Right lobe of liver (tissue), 6 donors: ENCODE data around the gene MMAB. TPM values are rescaled to one million over a fixed set of nuclear protein-coding genes. Genes with fewer than 3 reads are reported as not detected.

Experiments
- ATAC-seq, 4 donors: fragments of 200-7000 bp; cut with Tn5 transposase; one replicate each; pipeline ENCODE4 v1.9.1; 2020; ENCODE audit warnings: mild to moderate bottlenecking in 4 of 4, moderate library complexity in 4 of 4
- DNase-seq, 3 donors: peaks; one replicate each; pipeline ENCODE4 v3.0.0-alpha.2; 2020
- H3K27ac ChIP-seq, 3 donors: fragments of 200-600 bp; one replicate each; pipeline ENCODE4 v1.8.0; 2022
- H3K27me3 ChIP-seq, 2 donors: fragments of 200-600 bp; one replicate each; pipeline ENCODE4 v1.8.0; 2022
- H3K36me3 ChIP-seq, 4 donors: fragments of 200-600 bp; sonication (generic) in 1 of 4; one replicate each; pipeline versions ENCODE4 v1.5.1 to v1.8.0; 2017 to 2022; ENCODE audit warnings: control low read depth in 1 of 4
- H3K4me1 ChIP-seq, 4 donors: fragments of 200-600 bp; sonication (generic) in 1 of 4; one replicate each; pipeline versions ENCODE4 v1.5.1 to v1.8.0; 2017 to 2022; ENCODE audit warnings: control low read depth in 1 of 4
- H3K4me3 ChIP-seq, 3 donors: fragments of 200-600 bp; one replicate each; pipeline ENCODE4 v1.8.0; 2022
- H3K9me3 ChIP-seq, 4 donors: fragments of 200-600 bp; sonication (generic) in 1 of 4; one replicate each; pipeline versions ENCODE4 v1.5.1 to v1.8.0; 2017 to 2022; ENCODE audit warnings: control low read depth in 1 of 4
- CTCF ChIP-seq, 4 donors: fragments of 200-600 bp in 3 of 4; fragments of 450-650 bp in 1 of 4; IDR thresholded peaks; one replicate each; pipeline versions ENCODE4 v1.5.1 to v1.8.0; 2016 to 2022; ENCODE audit warnings: antibody characterized with exemption in 4 of 4, mild to moderate bottlenecking in 2 of 4
- POLR2A ChIP-seq: fragments of 450-650 bp; IDR thresholded peaks from one replicate; pipeline ENCODE4 v1.6.1; 2017; ENCODE audit warnings: antibody characterized with exemption, mild to moderate bottlenecking
- WGBS: methylation state at CpG from one replicate; pipeline ENCODE4 v1.1.6; 2018; ENCODE audit warnings: low coverage, low lambda C conversion rate; ENCODE audit not compliant: insufficient coverage; ENCODE audit errors: missing lambda C conversion rate; 5-methylcytosine and 5-hydroxymethylcytosine counted together
- intact Hi-C, 2 donors: fragments of 100-400 bp; cut with DNase I; formaldehyde crosslinking; loops; one replicate each; pipeline versions ENCODE4 v1.11.2 to v1.14.1; 2022
- total RNA-seq, 6 experiments: library from RNA; depleted of rRNA in 2 of 6; stranded (reverse); fragments of >200 nt in 2 of 6; fragmentation: NEBNext Ultra II Directional in 3 of 6; extraction: Animal tissue kit (Norgen Biotek cat#: 25700) in 3 of 6; gene quantifications; one replicate each; pipeline versions ENCODE4 v1.1.0 to v1.2.4, GENCODE V29; 2016 to 2023
- donor health status: DM: no; HTN: yes; CAD: no.
- donor health status: DM: no; HTN: no; CAD: no.
- donor health status: DM: no; HTN: no; CAD: no.
- donor health status: DM: no; HTN: yes; CAD: no.
- donor health status: DM: no; HTN: yes; CAD: no.

MMAB gene
- total RNA-seq, 6 experiments from 2014 or later, result 42.6 to 99.8 (median 65.2) TPM

GRCh38 chr12:109554761-109555160 is 18.5 kb downstream of the MMAB start:
- no peaks in the 10 kb centered on the region for H3K27me3 ChIP-seq
- WGBS, result 36% methylated on average over 6 of the region's 6 CpGs
- intact Hi-C loops, result no loop called here
- peaks cover 0 to 46% (median 22%) of the 10 kb centered on the region in 4 donors for H3K4me1 ChIP-seq
- peak in 1 of 4 donors; percentile 2 for ATAC-seq
- no peaks in the 10 kb centered on the region for H3K36me3 ChIP-seq
- H3K27ac ChIP-seq, result no peak overlapping the region
- H3K9me3 ChIP-seq, result no peaks in the 10 kb centered on the region
- DNase-seq, result peak in 1 of 3 donors; percentile 34
- H3K4me3 ChIP-seq, result no peak overlapping the region
- TF ChIP-seq POLR2A (no peak), CTCF (IDR thresholded peaks at IDR 0.05) (no peak)

DNA sequence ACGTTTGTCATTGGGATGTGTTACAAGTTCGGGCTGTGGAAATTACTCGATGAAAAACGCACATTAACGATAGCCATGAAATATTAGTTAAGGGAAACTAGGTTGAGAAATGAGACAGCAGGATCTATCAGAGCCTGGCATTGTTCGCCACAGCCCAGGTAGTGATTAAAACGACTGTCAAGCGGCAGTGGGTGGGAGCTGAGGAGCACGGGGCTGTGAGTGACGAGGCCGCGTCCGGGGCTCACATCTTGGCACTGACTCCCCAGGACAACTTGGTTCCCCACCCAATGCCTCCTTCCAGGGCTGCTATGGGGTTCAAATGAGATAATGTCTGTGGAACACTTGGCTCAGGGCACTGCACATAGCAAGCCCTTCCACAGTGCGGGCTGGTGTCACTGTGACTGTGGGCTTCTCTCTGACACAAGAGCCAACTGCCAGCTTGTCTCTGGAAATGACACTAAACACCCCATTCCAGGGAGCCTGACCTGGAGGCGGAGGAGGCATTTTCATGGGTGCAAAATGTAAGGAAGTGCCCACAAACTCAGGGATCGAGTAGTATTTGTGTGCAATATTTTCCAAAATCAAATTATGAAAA is 19.3 kb downstream of the MMAB start:
- intact Hi-C loops, result no loop called here
- no peaks in the 10 kb centered on the region for H3K27me3 ChIP-seq
- 31% methylated on average over 8 of the region's 16 CpGs for WGBS

GRCh38 chr12:109553483-109553882 is 19.8 kb downstream of the MMAB start:
- WGBS, result 76% methylated on average over 5 of the region's 7 CpGs
- no peak overlapping the region for H3K27ac ChIP-seq
- H3K36me3 ChIP-seq, result no peaks in the 10 kb centered on the region
- no peaks in the 10 kb centered on the region for H3K9me3 ChIP-seq
- TF ChIP-seq CTCF (IDR thresholded peaks at IDR 0.05) (no peak), POLR2A (no peak)
- DNase-seq (peak in 1 of 3 donors; percentile 17), ATAC-seq (no peak)
- no peaks in the 10 kb centered on the region for H3K27me3 ChIP-seq
- intact Hi-C loops, result no loop called here
- H3K4me1 ChIP-seq, result peaks cover 0 to 43% (median 19%) of the 10 kb centered on the region in 4 donors
- no peak overlapping the region for H3K4me3 ChIP-seq

More for the DNA sequence above, 19.3 kb downstream of the MMAB start:
- Histone ChIP-seq H3K4me3 (no peak overlapping the region), H3K9me3 (no peaks in the 10 kb centered on the region), H3K36me3 (no peaks in the 10 kb centered on the region), H3K27ac (no peak overlapping the region), H3K4me1 (peaks cover 0 to 47% (median 22%) of the 10 kb centered on the region in 4 donors)
- no peak for TF ChIP-seq CTCF (IDR thresholded peaks at IDR 0.05)
- TF ChIP-seq POLR2A, result no peak
- ATAC-seq (peak in 2 of 4 donors; percentile 11), DNase-seq (peak in 1 of 3 donors; percentile 40)

GRCh38 chr12:109552971-109553370 is 20.3 kb downstream of the MMAB start:
- intact Hi-C loops, result no loop called here
- Histone ChIP-seq H3K4me1 (peaks cover 0 to 38% (median 18%) of the 10 kb centered on the region in 4 donors), H3K27me3 (no peaks in the 10 kb centered on the region), H3K4me3 (no peak overlapping the region), H3K36me3 (no peaks in the 10 kb centered on the region), H3K27ac (no peak overlapping the region), H3K9me3 (no peaks in the 10 kb centered on the region)
- ATAC-seq, result no peak
- DNase-seq, result peak in 1 of 3 donors; percentile 44
- TF ChIP-seq POLR2A (no peak), CTCF (IDR thresholded peaks at IDR 0.05) (no peak)
- WGBS, result 29% methylated on average over 1 of the region's 4 CpGs
